Activated B cell treated with CpG ODN at 0.5 μM for 24 hours (primary cell): ENCODE results near the gene HHAT. TPM values are rescaled to one million over a fixed set of nuclear protein-coding genes. Genes with fewer than 3 reads are reported as not detected.
A peak's percentile ranks its signal among the peaks of the same experiment; 100 is the strongest.

Source experiments
- ATAC-seq: fragments of 200-7000 bp; cut with Tn5 transposase; one replicate; pipeline ENCODE4 v1.10.0; 2021; ENCODE audit warnings: low read depth, mild to moderate bottlenecking, moderate library complexity
- CTCF ChIA-PET: fragments of 350-600 bp; sonication (Branson Sonifier 250); formaldehyde crosslinking; loops from one replicate; lab custom pipeline; 2021; ENCODE audit warnings: antibody characterized with exemption; lab: Charles Lee
- POLR2A ChIA-PET: fragments of 350-600 bp; sonication (Branson Sonifier 250); formaldehyde crosslinking; loops from one replicate; lab custom pipeline; 2021; ENCODE audit warnings: antibody characterized with exemption; lab: Charles Lee
- DNase-seq: peaks from one replicate; pipeline ENCODE4 v3.0.0; 2022
- H3K27ac Mint-ChIP-seq: one replicate; pipeline ENCODE4 v1.8.0; 2020; ENCODE audit warnings: mixed read lengths
- H3K27me3 Mint-ChIP-seq: one replicate; pipeline ENCODE4 v1.8.0; 2021; ENCODE audit warnings: mixed read lengths
- H3K36me3 Mint-ChIP-seq: one replicate; pipeline ENCODE4 v1.8.0; 2021; ENCODE audit warnings: low read depth, mixed read lengths
- H3K4me1 Mint-ChIP-seq: one replicate; pipeline ENCODE4 v1.8.0; 2021; ENCODE audit warnings: mixed read lengths
- H3K4me3 Mint-ChIP-seq: one replicate; pipeline ENCODE4 v1.8.0; 2020; ENCODE audit warnings: mild to moderate bottlenecking, mixed read lengths
- H3K9me3 Mint-ChIP-seq: one replicate; pipeline ENCODE4 v1.8.0; 2020; ENCODE audit warnings: mixed read lengths
- intact Hi-C: fragments of 100-400 bp; cut with micrococcal nuclease; formaldehyde crosslinking; loops from one replicate; pipeline ENCODE4 v1.15.1; 2024
- total RNA-seq: library from RNA; stranded (reverse); gene quantifications from 2 replicates; pipeline ENCODE4 v1.2.3, GENCODE V29; 2022
- TF ChIP-seq, protein P1 (sequence below): fragments of 200-600 bp; IDR thresholded peaks from one replicate; pipeline ENCODE4 v1.8.0; 2022; ENCODE audit warnings: antibody characterized with exemption, mild to moderate bottlenecking

The HHAT gene
- total RNA-seq, 1 donor from 2014 or later = 8.5 TPM

DNA sequence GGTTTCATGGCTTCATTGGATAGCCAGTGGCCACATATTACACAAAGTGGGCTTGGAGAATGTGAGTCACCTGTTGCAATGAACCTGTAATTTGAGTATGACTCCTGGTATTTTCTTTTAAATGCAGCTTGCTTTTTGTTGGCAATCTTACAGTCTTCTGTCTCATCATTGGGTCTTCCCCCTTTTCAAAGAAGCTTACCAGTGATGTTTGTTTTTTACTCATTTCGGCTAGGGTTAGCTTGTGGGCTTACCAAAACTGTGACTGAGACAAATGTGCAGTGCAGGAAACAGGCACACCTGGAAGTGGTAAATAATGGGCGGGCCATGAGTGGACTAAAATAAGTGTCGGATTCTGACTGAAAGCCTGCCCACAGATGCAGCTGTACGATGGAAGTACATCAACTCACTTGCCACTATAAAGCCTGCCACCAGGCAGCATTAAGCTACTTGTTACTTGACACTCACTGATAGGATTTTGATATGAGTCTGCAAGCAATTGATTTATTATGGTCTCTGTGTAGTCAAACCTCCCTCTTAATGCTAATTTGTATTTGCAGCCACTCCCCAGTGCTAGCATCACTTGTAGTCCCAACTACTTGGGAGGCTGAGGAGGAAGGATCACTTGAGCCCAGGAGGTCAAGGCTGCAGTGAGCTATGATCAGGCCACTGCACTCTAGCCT is 4.2 kb downstream of the HHAT start:
- ATAC-seq (peak; percentile 42), DNase-seq (no peak)
- no peaks in the 10 kb centered on the region for H3K27me3 Mint-ChIP-seq
- POLR2A ChIA-PET = interaction anchor here (0.9 to 7.8 kb wide), 4 partner anchors 10 to 41 kb away, joined by 3 to 118 read pairs (median 4); no protein-coding TSS in a partner anchor
- intact Hi-C loops = no loop called here
- CTCF ChIA-PET = interaction anchor here (0.9 to 1.6 kb wide), 4 partner anchors 21 to 73 kb away, joined by 3 to 10 read pairs (median 4); no protein-coding TSS in a partner anchor
- no peak overlapping the region for H3K4me3 Mint-ChIP-seq
- no peaks in the 10 kb centered on the region for H3K9me3 Mint-ChIP-seq
- H3K4me1 Mint-ChIP-seq = peaks cover 41% of the 10 kb centered on the region
- H3K27ac Mint-ChIP-seq = peak overlapping the region; percentile 73
- H3K36me3 Mint-ChIP-seq = peaks cover 4% of the 10 kb centered on the region
- TF ChIP-seq, protein P1, sequence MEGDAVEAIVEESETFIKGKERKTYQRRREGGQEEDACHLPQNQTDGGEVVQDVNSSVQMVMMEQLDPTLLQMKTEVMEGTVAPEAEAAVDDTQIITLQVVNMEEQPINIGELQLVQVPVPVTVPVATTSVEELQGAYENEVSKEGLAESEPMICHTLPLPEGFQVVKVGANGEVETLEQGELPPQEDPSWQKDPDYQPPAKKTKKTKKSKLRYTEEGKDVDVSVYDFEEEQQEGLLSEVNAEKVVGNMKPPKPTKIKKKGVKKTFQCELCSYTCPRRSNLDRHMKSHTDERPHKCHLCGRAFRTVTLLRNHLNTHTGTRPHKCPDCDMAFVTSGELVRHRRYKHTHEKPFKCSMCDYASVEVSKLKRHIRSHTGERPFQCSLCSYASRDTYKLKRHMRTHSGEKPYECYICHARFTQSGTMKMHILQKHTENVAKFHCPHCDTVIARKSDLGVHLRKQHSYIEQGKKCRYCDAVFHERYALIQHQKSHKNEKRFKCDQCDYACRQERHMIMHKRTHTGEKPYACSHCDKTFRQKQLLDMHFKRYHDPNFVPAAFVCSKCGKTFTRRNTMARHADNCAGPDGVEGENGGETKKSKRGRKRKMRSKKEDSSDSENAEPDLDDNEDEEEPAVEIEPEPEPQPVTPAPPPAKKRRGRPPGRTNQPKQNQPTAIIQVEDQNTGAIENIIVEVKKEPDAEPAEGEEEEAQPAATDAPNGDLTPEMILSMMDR = no peak

DNA sequence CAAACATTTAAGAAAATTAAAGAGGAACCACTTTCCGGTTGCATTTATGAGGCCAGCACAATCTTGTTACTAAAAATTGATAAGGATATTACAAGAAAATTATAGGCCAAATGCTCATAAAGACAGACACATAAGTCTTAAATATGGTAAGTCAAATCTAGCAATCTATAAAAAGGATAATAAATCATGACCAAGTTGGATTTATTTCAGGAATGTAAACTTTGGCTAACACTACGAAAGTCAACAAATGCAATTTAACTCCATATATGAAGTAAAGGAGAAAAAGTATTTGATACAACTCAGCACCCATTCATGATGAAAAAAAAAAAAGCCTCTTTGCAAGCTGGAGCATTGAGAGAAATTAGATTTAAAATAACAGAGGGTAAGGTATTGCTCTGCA is 6.3 kb downstream of the HHAT start:
- CTCF ChIA-PET = no interaction called here
- Mint-ChIP-seq H3K27ac (no peak overlapping the region), H3K4me3 (no peak overlapping the region)

GRCh38 chr1:210336362-210336761 is 7.7 kb downstream of the HHAT start:
- ATAC-seq = no peak
- POLR2A ChIA-PET = no interaction called here
- H3K27ac Mint-ChIP-seq = no peak overlapping the region
- DNase-seq = no peak
- H3K9me3 Mint-ChIP-seq = no peaks in the 10 kb centered on the region
- no peak overlapping the region for H3K4me3 Mint-ChIP-seq
- intact Hi-C loops = no loop called here
- peaks cover 33% of the 10 kb centered on the region for H3K4me1 Mint-ChIP-seq
- CTCF ChIA-PET = no interaction called here
- no peaks in the 10 kb centered on the region for H3K36me3 Mint-ChIP-seq
- no peaks in the 10 kb centered on the region for H3K27me3 Mint-ChIP-seq
- TF ChIP-seq, protein P1 = no peak

More for the DNA sequence above, 6.3 kb downstream of the HHAT start:
- ATAC-seq (no peak), DNase-seq (no peak)
- TF ChIP-seq, protein P1 = no peak
- no peaks in the 10 kb centered on the region for H3K27me3 Mint-ChIP-seq
- no peaks in the 10 kb centered on the region for H3K9me3 Mint-ChIP-seq
- H3K36me3 Mint-ChIP-seq = no peaks in the 10 kb centered on the region
- peaks cover 27% of the 10 kb centered on the region for H3K4me1 Mint-ChIP-seq
- intact Hi-C loops = no loop called here
- POLR2A ChIA-PET = interaction anchor here (7.8 kb wide), 1 partner anchor 8 kb away, joined by 118 read pairs; no protein-coding TSS in a partner anchor

DNA sequence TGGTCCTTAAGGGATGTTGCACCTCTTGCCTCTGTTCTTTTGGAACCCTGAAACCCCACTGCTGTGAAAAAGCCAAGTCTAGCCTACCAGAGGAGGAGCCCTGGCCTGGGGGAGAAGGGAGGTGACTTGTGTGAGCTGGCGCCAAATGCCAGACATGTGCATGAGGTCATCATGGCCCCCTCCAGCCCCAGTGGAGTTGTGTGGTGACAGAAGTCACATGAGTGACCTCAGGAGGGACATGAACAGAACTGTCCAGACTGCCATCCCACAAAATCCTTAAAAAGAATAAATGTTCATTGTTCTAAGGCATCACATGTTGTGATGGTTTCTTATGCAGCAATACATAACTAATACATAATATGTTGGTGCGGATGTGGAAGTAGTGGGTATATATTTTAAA is 10.8 kb downstream of the HHAT start:
- TF ChIP-seq, protein P1 = no peak

GRCh38 chr1:210340311-210340710 is 11.6 kb downstream of the HHAT start:
- CTCF ChIA-PET = interaction anchor here (0.7 to 1.3 kb wide), 4 partner anchors 12 to 60 kb away, joined by 3 to 4 read pairs (median 3); partner anchors contain the start of gene HHAT
- H3K9me3 Mint-ChIP-seq = no peaks in the 10 kb centered on the region
- no peak for DNase-seq

More for the DNA sequence above, 10.8 kb downstream of the HHAT start:
- Mint-ChIP-seq H3K27ac (no peak overlapping the region), H3K9me3 (no peaks in the 10 kb centered on the region), H3K36me3 (no peaks in the 10 kb centered on the region), H3K27me3 (no peaks in the 10 kb centered on the region), H3K4me3 (no peak overlapping the region), H3K4me1 (peaks cover 15% of the 10 kb centered on the region)
- no peak for DNase-seq
- intact Hi-C loops = no loop called here
- ATAC-seq = no peak
- ChIA-PET CTCF (no interaction called here), POLR2A (no interaction called here)

More at GRCh38 chr1:210340311-210340710, 11.6 kb downstream of the HHAT start:
- TF ChIP-seq, protein P1 = no peak
- H3K27me3 Mint-ChIP-seq = no peaks in the 10 kb centered on the region
- no peaks in the 10 kb centered on the region for H3K36me3 Mint-ChIP-seq
- H3K4me3 Mint-ChIP-seq = peak overlapping the region; percentile 26
- no peak for ATAC-seq
- POLR2A ChIA-PET = interaction anchor here (0.7 to 6.3 kb wide), 4 partner anchors 9 to 60 kb away, joined by 3 to 118 read pairs (median 5); partner anchors contain the start of gene HHAT
- no peak overlapping the region for H3K27ac Mint-ChIP-seq
- intact Hi-C loops = loop anchor here (5.0 kb wide), 2 partner anchors 917 to 1042 kb away; partner anchors contain the start of gene RCOR3
- H3K4me1 Mint-ChIP-seq = peaks cover 15% of the 10 kb centered on the region
